GM18507 (cell line): Measurements from ENCODE around the gene GNAO1.

Experiments used
- DNase-seq: peaks from one replicate; pipeline ENCODE4 v3.0.0; 2011; ENCODE audit warnings: low read depth; ENCODE audit not compliant: insufficient read length; ENCODE audit errors: extremely low spot score
- FAIRE-seq: peaks from 2 replicates; lab custom pipeline; 2011; peaks lifted over from hg19 to GRCh38; lab: Jason Lieb, UNC

Gene GNAO1

DNA sequence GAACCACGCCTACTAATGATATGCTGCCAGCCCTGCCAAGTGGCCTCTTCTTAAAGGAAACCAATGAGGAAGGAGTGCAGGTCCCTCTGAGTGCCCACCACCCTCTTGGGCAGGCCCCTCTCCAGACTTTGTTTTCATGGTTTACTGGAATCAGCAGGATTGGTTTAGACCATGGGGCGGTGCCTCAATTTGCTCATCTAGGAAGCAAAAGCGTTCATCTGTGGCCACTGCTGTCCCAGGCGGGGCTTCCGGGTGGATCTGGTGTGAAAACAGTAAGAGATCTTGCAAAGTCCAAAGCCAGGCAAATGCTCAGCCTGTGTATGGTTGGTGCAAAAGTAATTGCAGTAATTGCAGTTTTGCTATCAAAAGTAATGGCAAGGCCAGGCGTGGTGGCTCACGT is 162.7 kb downstream of the GNAO1 start:
- FAIRE-seq (no peak), DNase-seq (no peak)

- DNase-seq (no peak), FAIRE-seq (no peak)
These were observed 163.5 kb downstream of the GNAO1 start for GRCh38 chr16:56354746-56355145.

- FAIRE-seq (no peak), DNase-seq (no peak)
These were observed 163.9 kb downstream of the GNAO1 start for GRCh38 chr16:56355221-56355620.

- no peak for FAIRE-seq
- DNase-seq = no peak
These were observed 164.5 kb downstream of the GNAO1 start for GRCh38 chr16:56355786-56356275.

GRCh38 chr16:56356276-56357240 is 165.3 kb downstream of the GNAO1 start:
- DNase-seq (peak; percentile 86), FAIRE-seq (peak; percentile 91)

GRCh38 chr16:56357241-56357764 is 166.0 kb downstream of the GNAO1 start:
- FAIRE-seq (no peak), DNase-seq (no peak)

- FAIRE-seq (no peak), DNase-seq (no peak)
These were observed 166.6 kb downstream of the GNAO1 start for GRCh38 chr16:56357765-56358322.

GRCh38 chr16:56360117-56361008 is 169.1 kb downstream of the GNAO1 start:
- DNase-seq (no peak), FAIRE-seq (no peak)

- FAIRE-seq = no peak
- no peak for DNase-seq
These were observed 170.9 kb downstream of the GNAO1 start for GRCh38 chr16:56362057-56362655.

GRCh38 chr16:56362706-56363105 is 171.4 kb downstream of the GNAO1 start:
- DNase-seq (no peak), FAIRE-seq (no peak)

- DNase-seq (no peak), FAIRE-seq (no peak)
These were observed 172.0 kb downstream of the GNAO1 start for GRCh38 chr16:56363181-56363716.

- FAIRE-seq = no peak
- DNase-seq = no peak
These were observed 172.7 kb downstream of the GNAO1 start for GRCh38 chr16:56363781-56364565.

DNA sequence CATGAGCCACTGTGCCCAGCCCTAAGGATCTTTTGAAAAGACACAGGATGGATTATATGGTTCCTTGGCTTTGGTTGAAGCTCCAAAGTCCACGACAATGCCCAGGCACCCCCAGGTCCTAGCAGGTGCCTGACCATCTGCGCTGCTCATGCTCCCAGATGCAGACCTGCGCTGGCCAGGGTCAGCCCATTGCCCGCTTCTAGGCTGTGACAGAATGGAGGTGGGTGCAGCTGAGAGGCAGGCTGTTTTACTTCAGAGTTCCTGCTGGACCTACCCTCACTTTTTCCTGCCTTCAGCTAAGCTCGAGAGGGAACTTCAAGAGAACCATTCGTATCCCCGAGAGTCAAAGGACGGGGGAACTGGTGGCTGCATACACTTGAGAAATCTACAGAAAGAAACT is 173.6 kb downstream of the GNAO1 start:
- FAIRE-seq = no peak
- no peak for DNase-seq

GRCh38 chr16:56365552-56365951 is 174.3 kb downstream of the GNAO1 start:
- DNase-seq (no peak), FAIRE-seq (no peak)

DNA sequence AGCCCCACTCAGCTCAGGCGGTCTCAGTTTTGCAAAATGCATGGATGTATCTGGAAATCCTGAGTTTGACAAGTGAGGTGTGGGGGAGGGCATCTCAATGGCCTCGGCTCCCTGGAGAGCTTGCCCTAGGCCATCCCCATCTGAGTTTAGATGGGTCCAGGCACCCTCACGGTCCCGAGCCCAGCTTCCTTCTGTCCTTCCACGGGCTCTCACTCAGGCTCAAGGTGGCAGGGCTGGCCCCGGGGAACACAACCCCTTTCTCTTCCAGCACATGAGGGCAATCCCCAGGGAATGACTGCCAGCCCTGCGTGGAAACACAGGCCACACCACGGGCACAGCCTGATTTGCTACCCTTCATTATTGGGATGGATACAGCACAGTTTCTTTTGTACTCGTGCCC is 175.7 kb downstream of the GNAO1 start:
- no peak for FAIRE-seq

GRCh38 chr16:56367764-56368163 is 176.5 kb downstream of the GNAO1 start:
- DNase-seq (no peak), FAIRE-seq (no peak)

More for the DNA sequence above, 175.7 kb downstream of the GNAO1 start:
- no peak for DNase-seq

- DNase-seq (no peak), FAIRE-seq (no peak)
These were observed 177.3 kb downstream of the GNAO1 start for GRCh38 chr16:56368545-56368944.

DNA sequence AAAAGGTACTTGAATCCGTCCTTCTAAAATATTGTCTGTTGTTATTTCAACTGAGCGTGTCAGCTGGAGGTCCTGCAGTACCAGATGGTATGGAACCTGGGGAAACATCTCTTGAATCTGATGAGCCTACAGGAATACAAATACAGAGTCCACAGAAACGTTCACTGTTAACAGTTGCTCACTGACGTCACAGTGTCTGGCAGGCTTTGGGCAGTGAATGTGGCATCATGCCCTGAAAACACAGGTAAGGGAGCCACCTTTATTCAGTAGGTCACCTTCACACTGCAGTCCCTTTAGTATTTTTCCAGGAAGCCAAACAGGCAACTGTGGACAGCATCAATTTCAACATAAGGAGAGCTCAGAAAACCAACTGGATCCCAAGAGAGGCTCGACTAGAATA is 177.9 kb downstream of the GNAO1 start:
- FAIRE-seq = no peak
- no peak for DNase-seq
